H1 (cell line): ENCODE measurements around the gene MTERF1.

ENCODE experiments used
- EZH2 ChIP-seq: fragments of 200-600 bp; sonication (generic); IDR thresholded peaks from 2 replicates; pipeline ENCODE4 v1.7.1; 2012; ENCODE audit warnings: low read depth, mild to moderate bottlenecking, moderate library complexity, low read length, inconsistent platforms; ENCODE audit not compliant: severe bottlenecking
- POLR2A ChIP-seq, 2 experiments: IDR thresholded peaks; 1 replicate in 1 of 2; 2 replicates in 1 of 2; pipeline ENCODE4 v1.6.1; 2011; ENCODE audit warnings: low read depth in 2 of 2, low read length in 2 of 2, mild to moderate bottlenecking in 2 of 2; ENCODE audit errors: control extremely low read depth in 1 of 2

DNA sequence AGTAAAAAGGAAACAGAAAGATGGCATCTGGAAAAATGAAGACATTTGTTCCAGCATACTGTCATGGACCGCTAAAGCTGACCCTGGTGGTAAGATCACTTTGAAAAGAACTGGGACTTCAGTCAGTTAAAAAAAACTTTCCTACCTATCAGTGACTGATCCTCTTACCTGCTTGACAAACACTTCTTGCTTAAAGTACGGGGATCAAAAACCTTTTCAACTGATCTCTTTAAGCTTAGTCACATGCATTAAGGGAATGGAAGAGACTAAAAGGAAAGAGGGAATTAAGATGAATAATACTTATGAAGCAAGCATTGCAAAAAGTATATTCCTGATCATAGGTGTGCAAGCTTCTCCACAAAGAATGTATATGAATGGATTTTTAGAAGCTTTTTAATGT is 42.1 kb downstream of the MTERF1 start:
- no peak for TF ChIP-seq EZH2
- TF ChIP-seq POLR2A (IDR thresholded peaks at IDR 0.05; ENCODE audit: control extremely low read depth in 1 of 2, low read depth in 2 of 2, low read length in 2 of 2): no peak
